Peyer's patch (tissue), 4 donors: ENCODE results near the gene SCN11A. TPM values are rescaled to one million over a fixed set of nuclear protein-coding genes. Genes with fewer than 3 reads are reported as not detected.

ENCODE experiments used
- DNase-seq, 3 donors: peaks; one replicate each; pipeline ENCODE4 v3.0.0-alpha.2; 2017 to 2019
- H3K27ac ChIP-seq, 4 donors: fragments of 200-600 bp; sonication (generic); one replicate each; pipeline ENCODE4 v1.5.1; 2016 to 2019
- H3K27me3 ChIP-seq, 2 donors: fragments of 200-600 bp; sonication (generic); one replicate each; pipeline ENCODE4 v1.5.1; 2019
- H3K36me3 ChIP-seq, 3 donors: fragments of 200-600 bp; sonication (generic); one replicate each; pipeline ENCODE4 v1.5.1; 2016 to 2019
- H3K4me1 ChIP-seq, 4 donors: fragments of 200-600 bp; sonication (generic); one replicate each; pipeline ENCODE4 v1.5.1; 2016 to 2019
- H3K4me3 ChIP-seq, 4 donors: fragments of 200-600 bp; sonication (generic); 1 replicate in 3 of 4; 2 replicates in 1 of 4; pipeline ENCODE4 v1.5.1; 2016 to 2019; ENCODE audit warnings: mild to moderate bottlenecking in 1 of 4
- H3K9me3 ChIP-seq, 4 donors: fragments of 200-600 bp; sonication (generic); one replicate each; pipeline ENCODE4 v1.5.1; 2016 to 2019; ENCODE audit warnings: mild to moderate bottlenecking in 1 of 4
- CTCF ChIP-seq, 6 experiments: fragments of 450-650 bp in 4 of 6; fragments of 200-600 bp in 2 of 6; sonication (generic) in 1 of 6; IDR thresholded peaks; one replicate each; pipeline ENCODE4 v1.5.1; 2017 to 2019; ENCODE audit warnings: antibody characterized with exemption in 6 of 6, mild to moderate bottlenecking in 3 of 6, moderate library complexity in 1 of 6
- POLR2A ChIP-seq, 2 donors: fragments of 450-650 bp; IDR thresholded peaks; one replicate each; pipeline ENCODE4 v1.5.1; 2017; ENCODE audit warnings: antibody characterized with exemption in 2 of 2, mild to moderate bottlenecking in 2 of 2, moderate library complexity in 2 of 2
- total RNA-seq, 4 donors: library from RNA; depleted of rRNA; stranded (reverse); fragments of >200 nt; gene quantifications; one replicate each; pipeline ENCODE4 v1.1.0, GENCODE V29; 2016

SCN11A gene
- total RNA-seq: 1 to 10 TPM in 1 of 4 donors, under 1 TPM in 2, not detected in 1; 0.28 to 1.7 (median 0.67) TPM

GRCh38 chr3:39051649-39052561 is at the start of gene SCN11A, which contains the start of gene WDR48:
SCN11A (minus strand) TSS chr3:39051944; CDS start chr3:38950362, 101,582 bp downstream.
WDR48 (plus strand) TSS chr3:39052016; CDS start chr3:39052026, 10 bp downstream.
- no peaks in the 10 kb centered on the region for H3K36me3 ChIP-seq
- peak within 1 kb of the TSS; percentile 87 to 94 (median 92) for H3K27ac ChIP-seq
- DNase-seq: peak; percentile 93 to 98 (median 96)
- H3K27me3 ChIP-seq: no peaks in the 10 kb centered on the region
- peaks cover 0 to 25% (median 9%) of the 10 kb centered on the region in 4 donors for H3K4me1 ChIP-seq
- no peaks in the 10 kb centered on the region for H3K9me3 ChIP-seq
- H3K4me3 ChIP-seq: peak within 1 kb of the TSS; percentile 71 to 98 (median 96)
- TF ChIP-seq CTCF (IDR thresholded peaks at IDR 0.05) (no peak), POLR2A (IDR thresholded peaks at IDR 0.05) (peak; percentile 86 to 88)

- no peak overlapping the region for H3K27ac ChIP-seq
- DNase-seq: peak in 2 of 3 donors; percentile 62 to 76
Measured at GRCh38 chr3:39101022-39101689, 49.4 kb upstream of the SCN11A start.

GRCh38 chr3:39100500-39100886 is 48.7 kb upstream of the SCN11A start:
- Histone ChIP-seq H3K4me3 (no peak overlapping the region), H3K36me3 (peaks cover 0 to 52% (median 0%) of the 10 kb centered on the region in 3 donors), H3K4me1 (peaks cover 0 to 22% (median 0%) of the 10 kb centered on the region in 4 donors), H3K9me3 (no peaks in the 10 kb centered on the region), H3K27ac (no peak overlapping the region), H3K27me3 (no peaks in the 10 kb centered on the region)
- no peak for DNase-seq
- no peak for TF ChIP-seq CTCF (IDR thresholded peaks at IDR 0.05)
- TF ChIP-seq POLR2A (IDR thresholded peaks at IDR 0.05): no peak

More at GRCh38 chr3:39101022-39101689, 49.4 kb upstream of the SCN11A start:
- Histone ChIP-seq H3K27me3 (no peaks in the 10 kb centered on the region), H3K4me1 (peaks cover 0 to 29% (median under 1%) of the 10 kb centered on the region in 4 donors), H3K9me3 (no peaks in the 10 kb centered on the region), H3K36me3 (peaks cover 0 to 47% (median 0%) of the 10 kb centered on the region in 3 donors), H3K4me3 (no peak overlapping the region)
- TF ChIP-seq CTCF (IDR thresholded peaks at IDR 0.05) (peak; percentile 39 to 72 (median 58)), POLR2A (IDR thresholded peaks at IDR 0.05) (no peak)

GRCh38 chr3:39099738-39100499 is 48.2 kb upstream of the SCN11A start:
- no peaks in the 10 kb centered on the region for H3K9me3 ChIP-seq
- no peaks in the 10 kb centered on the region for H3K27me3 ChIP-seq
- no peak for DNase-seq
- TF ChIP-seq CTCF (IDR thresholded peaks at IDR 0.05) (no peak), POLR2A (IDR thresholded peaks at IDR 0.05) (no peak)
- peaks cover 0 to 16% (median 0%) of the 10 kb centered on the region in 4 donors for H3K4me1 ChIP-seq
- H3K36me3 ChIP-seq: peaks cover 0 to 58% (median 0%) of the 10 kb centered on the region in 3 donors
- no peak overlapping the region for H3K4me3 ChIP-seq
- H3K27ac ChIP-seq: no peak overlapping the region

GRCh38 chr3:39099242-39099641 is 47.5 kb upstream of the SCN11A start:
- H3K4me1 ChIP-seq: peaks cover 0 to 9% (median 0%) of the 10 kb centered on the region in 4 donors
- DNase-seq: no peak
- H3K4me3 ChIP-seq: no peak overlapping the region
- H3K9me3 ChIP-seq: no peaks in the 10 kb centered on the region
- H3K36me3 ChIP-seq: peaks cover 0 to 64% (median 0%) of the 10 kb centered on the region in 3 donors
- H3K27me3 ChIP-seq: no peaks in the 10 kb centered on the region
- no peak overlapping the region for H3K27ac ChIP-seq
- TF ChIP-seq POLR2A (IDR thresholded peaks at IDR 0.05) (no peak), CTCF (IDR thresholded peaks at IDR 0.05) (no peak)
